Middle frontal gyrus (tissue), 1 donor: ENCODE data around the gene ADD2.
A peak's percentile ranks its signal among the peaks of the same experiment; 100 is the strongest.
"Not testable (repeated sequence)": the region's sequence is repeated elsewhere in the genome, so short reads cannot be mapped to it uniquely, and the experiment has no call there.

Experiments
- DNase-seq: peaks from one replicate; pipeline ENCODE4 v3.0.0-alpha.2; 2015; ENCODE audit warnings: low spot score; ENCODE audit errors: extremely low spot score

Gene ADD2

DNA sequence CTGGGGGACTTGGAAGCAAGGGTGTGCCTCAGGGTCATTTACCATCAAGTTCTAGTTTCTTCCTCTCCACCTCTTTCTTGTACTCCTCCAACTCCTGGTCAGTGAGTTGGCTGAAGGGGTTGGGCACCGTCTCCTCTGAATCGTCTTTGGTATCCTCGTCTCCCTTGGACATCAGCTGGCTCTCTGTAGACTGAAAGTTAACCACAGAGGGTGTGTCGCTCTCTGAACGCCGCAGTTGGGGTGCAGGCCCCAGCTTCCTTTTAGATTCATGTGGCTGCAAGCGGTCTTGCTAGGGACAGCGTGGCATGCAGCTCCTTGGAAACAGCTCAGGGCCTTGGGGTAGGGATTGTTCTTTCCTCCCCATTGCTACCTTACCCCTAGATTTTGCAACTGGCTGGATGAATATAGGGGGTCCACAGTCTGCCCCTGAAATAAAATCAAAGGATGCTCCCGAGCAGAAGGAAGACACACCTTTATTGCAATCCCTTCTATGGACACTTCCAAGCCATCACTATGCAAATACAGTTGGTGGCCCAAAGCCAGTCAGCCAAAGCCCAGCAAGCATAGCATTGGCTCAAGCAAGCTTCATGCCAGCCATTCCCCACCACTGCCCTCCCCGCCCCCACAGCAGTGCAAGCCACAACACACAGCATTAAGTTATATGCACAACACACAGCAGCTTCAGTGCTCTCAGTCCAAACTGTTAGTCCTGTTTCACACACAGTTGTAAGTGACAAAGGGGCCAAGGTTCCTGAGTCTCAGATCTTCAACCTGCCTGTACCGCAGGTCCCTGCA lies 93.2 kb downstream of the ADD2 start:
- no peak for DNase-seq

DNA sequence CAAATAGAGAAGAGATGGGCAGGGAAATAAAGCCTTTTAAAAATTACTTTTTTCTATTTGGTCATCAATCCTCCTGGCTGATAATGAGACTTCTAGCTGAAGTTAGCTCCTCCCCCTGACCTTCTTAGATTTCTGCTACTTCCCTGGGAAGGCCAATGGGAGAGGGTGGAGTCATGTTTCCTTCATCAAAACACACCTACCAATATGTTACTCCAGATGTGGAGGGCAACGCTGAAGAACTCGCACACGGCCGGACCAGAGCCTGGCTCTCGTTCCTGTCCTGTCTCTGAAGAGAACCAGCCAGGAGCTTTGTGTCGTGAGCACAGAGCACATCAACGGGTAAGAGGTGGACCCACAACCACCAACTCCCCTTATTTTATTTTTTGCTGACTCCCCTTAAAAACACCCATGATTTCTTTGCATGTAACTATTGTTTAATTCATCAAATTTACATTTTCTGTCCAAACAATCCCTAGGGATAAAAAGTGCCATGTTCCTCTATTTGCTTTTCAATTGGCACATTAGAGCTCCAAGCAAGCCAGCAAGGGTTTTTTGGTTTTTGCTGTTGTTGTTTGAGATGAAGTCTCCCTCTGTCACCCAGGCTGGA lies 94.9 kb downstream of the ADD2 start:
- DNase-seq: no peak

DNA sequence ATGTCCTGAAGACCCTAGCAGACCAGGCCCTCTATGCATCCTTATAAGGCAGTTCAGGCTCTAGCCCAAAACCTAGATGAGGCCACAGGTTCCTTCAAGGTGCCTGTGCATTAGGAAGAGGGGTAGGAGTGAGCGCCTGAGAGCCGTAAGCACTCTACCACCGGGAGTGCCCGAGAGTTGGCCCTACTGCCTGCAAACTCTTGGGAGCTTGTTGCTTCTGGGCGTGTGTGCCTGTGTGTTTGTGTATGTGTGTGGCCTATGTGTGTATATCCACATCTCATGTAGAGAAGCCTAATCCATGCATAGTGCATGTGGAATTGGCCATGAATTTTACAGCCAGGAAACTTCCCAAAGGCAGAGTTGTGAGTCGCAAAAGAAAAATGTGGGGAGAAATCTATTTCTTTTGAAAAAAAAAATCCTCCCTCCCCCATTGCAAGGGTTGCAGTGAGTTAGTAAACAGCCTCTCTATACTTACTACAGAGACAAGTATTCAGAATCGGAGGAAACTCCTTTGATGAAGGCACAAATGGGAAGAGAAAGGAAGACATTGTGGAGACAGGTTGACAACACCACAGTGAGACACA lies 96.8 kb downstream of the ADD2 start:
- no peak for DNase-seq

DNA sequence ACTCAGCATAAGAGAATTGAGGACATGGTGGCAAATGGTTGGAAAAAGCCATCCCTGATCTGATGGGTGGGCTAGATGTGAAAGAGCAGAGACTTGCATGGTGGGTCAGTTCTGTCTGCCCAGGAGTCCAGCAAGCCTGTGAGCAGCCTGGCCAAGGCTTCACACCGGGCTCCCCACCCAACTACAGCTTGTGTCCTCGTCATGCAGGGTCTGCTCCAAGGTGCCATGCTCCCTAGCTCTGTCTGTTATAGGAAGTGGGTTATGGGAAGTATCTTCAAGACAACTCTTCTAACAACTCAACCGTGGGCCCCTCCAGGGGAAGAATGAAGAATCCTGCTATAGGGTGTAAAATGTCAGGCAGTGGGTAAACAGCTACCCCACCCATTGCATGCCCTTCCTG lies 97.4 kb downstream of the ADD2 start:
- DNase-seq: no peak

DNA sequence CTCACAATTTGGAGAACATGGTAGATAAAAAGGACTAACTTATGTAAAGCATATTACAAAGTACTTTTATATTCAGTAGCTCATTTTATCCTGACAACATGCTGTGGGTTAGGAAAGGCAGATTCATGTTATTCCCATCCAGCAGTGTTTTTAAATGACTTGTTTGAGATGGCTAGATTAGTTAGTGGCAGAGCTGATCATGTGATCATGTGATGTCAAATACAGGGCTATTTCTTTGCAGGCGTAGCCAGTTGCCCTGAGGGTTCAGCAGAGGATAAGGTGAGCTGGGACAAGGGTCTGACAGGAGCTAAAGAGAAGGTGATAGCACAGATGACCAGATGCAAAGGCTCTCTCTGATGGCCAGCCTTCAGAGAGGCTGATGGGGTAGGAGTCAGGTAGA lies 97.8 kb downstream of the ADD2 start:
- DNase-seq: no peak

DNA sequence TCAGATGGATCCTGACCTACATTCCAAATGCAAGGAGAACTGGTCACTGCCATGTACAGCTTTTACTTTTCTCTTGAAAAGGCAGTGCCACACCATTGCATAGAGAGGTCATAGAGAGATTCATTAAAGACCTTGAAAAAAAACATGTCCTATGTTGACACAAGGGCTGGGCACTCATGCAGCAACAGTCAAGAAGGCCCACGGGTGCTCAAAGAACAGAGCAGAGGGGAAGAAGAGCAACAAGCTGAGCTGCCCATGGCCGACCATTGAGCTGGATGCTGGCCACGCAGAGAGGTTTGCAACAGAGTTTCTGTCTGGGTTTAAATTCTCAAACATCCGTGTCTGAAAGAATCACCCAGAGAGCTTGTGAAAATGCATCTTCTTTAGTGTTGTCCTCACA lies 99.1 kb downstream of the ADD2 start:
- DNase-seq: no peak

DNA sequence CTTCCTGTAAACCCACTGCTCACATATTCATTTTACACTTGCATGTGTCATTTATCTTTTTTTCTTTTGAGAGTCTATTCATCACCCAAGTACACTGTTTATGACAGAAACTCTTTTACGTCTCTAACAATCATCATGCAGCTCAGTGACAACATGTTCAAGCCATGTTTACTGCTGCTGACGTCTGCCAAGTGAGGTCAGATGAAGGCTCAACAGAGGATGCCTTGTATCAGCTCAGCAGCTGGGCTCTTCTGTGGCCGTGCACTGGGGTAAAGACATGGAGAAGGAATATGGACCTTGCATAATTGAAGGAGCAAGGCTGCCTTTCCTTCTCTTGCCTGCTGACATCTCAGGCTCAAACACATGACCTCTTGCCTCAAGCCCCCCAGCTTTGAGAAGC lies 99.6 kb downstream of the ADD2 start:
- DNase-seq: no peak

DNA sequence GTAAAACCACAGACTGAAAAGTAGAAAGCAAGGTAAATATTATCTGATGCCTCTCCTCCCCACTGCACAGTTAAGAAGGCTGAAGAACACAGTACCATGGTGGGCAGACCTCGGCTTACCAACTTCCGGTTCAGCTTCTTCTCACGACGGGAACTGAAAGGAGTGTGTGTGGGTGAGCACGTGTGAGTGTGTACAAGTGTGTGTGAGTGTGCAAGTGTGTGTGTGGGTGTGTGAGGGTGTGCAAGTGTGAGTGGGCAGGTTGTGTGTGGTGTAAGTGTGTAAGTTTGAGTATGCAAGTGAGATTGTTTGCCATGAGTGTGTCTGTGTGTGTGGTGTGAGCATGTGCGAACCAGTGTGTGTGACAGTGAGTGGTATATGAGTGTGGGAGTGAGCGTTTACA lies 103.5 kb downstream of the ADD2 start:
- DNase-seq: no peak

DNA sequence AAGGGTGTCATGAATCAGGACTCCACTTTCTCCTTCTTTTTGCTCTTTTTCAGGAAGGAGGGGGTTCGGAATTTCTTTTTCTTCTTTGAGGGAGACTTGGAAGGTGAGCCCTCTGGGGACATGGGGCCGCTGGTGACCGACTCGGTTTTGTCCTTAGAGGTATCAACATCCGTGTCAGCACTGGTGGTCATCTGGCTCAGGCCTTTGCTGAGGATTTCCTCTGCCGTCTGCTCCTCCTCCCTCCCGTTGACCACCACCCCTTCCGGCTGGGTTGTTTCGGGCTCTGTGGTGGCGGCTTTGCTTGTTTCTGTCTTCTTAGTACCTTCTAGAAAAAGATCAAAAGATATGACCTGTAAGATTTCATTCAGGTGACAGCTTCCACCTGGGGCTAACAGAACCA lies 104.6 kb downstream of the ADD2 start:
- no peak for DNase-seq

DNA sequence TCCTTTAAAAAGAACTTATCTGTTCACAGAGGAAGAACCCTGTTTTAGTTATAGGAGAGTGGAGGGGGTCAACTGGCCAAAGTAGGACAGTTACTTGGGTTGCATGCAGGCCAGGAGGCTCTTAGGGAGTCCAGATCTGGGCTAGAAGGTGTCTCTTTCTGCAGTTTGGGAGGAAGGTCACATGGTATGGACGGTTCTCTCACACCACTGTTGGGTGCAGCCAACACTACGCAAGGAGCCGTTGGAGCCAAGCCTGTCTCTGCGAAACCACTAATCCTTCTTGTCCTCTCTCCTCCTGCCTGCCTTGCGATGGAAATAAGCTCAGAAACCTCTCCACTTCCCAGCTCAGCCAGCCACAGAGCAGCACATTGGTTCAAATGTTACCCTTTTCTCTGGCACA lies 108.4 kb downstream of the ADD2 start:
- no peak for DNase-seq

DNA sequence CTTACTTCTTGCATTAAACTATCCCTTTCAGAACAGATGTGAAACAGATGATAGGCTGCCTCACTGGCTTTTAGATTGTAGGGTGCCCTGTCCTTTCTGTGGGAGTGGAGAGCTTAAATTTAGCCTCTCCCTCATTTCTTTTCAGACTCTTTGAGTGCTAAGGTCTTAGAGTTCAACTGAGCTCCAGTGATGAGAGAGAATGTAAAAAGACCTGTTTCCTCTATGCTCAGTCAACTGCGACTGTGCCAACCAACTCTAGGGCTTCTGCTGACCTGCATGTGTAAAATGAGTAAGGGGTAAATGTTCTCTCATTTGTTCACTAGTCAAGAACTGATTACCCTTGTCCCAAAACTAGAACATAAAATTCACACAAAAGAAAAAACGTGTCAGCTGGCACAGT lies 109.5 kb downstream of the ADD2 start:
- DNase-seq: no peak

DNA sequence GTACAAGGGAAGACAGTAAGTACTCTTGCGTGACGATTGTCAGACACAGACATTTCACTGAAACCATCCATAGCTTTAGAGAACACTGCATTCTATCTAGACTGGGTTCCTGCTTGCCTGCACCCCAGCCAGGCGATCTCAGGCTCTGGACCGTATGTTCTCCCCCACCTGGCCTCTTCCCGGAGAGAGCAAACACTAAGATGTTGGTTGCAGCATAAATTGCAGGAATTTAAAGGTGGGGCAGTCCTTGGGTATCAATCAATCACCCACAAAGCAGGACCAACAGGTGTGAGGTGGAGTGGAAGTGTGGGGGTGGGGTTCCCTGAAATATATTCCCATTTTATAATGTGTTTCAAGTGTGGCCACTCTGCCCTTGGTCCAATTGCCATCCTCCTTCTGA lies 110.8 kb downstream of the ADD2 start:
- DNase-seq: no peak

DNA sequence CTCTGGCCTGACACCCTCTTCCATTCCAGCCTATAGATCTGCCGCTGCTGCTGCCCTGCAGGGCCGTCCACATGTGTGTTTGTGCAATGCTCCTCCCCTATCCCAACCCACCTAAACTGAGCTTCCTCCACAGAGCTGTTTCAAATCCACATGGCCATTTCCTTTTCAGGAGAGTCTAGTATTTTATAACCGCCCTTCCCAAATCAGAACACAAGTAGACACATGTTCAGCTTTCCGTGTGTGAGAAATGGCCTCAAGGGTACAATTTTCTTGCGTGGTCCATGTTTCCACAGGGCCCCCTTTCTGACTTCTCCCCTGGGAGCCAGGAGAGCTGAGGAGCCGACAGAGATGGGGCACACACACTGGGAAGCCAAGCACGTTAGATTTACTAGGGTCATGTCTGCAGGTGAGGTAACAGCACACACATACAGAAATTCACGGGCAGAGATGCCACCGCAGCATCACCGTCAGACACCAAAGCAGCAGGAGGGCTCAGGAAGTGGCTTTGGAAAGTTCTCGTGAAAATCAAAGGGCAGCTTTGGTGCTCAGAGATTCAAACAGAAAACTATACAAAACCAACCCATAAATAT lies 111.5 kb downstream of the ADD2 start:
- no peak for DNase-seq

DNA sequence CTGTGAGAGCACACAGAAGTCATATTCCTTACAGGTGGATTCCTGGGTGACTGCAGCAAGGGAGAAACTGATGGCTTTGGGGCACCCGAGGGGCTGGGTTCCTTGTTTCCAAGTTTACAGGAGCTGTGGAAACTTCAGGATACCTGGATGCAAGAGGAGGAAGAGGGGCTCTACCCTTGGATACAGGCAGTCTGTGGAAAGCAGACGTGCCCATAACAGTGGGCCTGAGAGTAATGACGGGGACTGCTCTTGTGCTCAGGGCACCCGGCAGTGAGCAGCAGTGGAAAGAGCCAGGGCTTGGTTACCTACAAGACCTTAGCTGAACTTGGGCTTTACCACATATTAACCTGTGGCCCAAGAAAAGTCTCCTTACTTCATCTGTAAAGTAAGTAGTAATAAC lies 112.2 kb downstream of the ADD2 start:
- no peak for DNase-seq

DNA sequence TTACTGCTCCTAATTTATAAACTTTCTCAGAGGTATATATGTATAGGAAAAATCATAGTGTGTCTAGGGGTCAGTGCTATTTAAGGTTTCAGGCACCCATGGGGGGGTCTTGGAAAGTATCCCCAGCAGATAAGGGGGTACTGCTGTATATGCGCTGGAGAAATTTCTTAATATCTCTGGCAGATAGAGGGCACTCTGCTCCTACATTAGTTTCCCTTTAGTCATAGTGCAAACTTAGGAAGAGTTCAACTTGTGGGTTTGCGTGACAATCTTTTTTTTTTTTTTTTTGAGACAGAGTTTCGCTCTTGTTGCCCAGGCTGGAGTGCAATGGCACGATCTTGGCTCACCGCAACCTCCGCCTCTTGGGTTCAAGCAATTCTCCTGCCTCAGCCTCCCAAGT lies 112.8 kb downstream of the ADD2 start:
- DNase-seq: not testable (repeated sequence)

DNA sequence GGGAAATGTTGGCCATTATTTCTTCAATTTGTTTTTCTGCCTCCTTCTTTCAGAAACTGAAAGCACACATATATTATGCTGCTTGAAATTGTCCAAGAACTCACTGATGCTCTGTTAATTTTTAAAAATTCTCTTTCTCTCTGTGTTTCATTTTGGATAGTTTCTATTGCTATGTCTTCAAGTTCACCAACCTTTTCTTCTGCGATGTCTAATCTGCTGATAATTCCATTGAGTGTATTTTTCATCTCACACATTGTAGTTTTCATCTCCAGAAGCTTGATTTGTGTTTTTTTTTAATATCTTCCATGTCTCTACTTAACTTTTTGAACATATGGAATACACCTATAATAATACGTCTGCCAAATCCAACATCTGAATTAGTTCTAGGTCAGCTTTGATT lies 116.3 kb downstream of the ADD2 start:
- no peak for DNase-seq

DNA sequence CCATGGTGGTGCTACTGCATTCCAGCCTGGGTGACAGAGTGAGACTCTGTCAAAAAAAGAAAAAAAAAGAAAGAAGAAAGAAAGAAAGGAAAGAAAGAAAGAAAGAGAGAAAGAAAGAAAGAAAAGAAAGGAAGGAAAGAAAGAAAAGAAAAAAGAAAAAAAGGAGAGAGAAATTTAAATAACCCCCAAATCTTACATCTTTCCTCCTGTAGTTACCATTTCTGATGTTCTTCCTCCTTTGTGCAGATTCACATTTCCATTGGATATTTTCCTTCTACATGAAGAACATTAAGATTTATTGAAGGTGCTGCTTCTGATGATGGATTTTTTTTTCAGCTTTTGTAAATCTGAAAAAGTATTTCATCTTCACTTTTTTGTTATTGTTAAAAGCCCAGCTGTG lies 117.0 kb downstream of the ADD2 start:
- DNase-seq: no peak

DNA sequence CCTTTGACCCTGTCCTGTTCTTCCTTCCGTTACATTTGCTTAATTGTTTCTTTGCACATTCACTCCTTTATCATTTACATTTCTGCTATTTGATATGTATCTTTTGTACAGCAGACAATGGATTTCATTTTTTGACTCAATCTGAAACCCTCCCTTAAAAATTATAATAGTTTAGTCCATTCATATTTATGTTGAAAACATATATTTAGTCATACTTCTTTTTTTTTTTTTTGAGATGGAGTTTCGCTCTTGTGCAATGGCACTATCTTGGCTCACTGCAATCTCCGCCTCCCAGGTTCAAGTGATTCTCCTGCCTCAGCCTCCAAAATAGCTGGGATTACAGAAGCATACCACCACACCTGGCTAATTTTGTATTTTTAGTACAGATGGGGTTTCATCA lies 119.0 kb downstream of the ADD2 start:
- no peak for DNase-seq

DNA sequence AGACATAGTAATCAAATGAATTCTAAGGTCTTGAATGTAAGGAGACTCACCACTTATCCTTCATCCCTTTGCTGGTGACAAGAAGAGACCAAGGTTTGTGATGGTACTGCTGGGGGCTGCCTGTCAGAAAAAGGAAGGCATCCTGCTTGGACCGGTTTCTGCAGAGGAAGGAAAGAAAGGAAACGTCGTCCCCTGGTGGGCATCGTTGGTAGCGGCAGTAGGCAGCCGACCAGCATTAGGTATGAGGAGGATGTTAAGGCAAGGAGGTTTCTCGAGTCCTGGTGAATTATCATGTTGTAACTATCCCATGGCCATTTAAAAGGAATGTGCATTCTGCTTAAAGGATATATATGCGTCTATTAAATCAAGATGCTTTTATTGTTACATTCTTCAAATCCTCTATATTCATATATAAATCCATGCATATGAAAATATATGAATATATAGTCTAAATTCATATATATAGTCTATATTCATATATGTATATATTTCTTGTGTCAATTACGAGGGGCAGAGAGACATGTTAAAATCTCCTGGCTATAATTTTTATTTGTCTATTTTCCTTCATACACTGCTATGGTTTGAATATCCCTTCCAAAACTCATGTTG lies 120.0 kb downstream of the ADD2 start:
- peak; percentile 21 for DNase-seq

DNA sequence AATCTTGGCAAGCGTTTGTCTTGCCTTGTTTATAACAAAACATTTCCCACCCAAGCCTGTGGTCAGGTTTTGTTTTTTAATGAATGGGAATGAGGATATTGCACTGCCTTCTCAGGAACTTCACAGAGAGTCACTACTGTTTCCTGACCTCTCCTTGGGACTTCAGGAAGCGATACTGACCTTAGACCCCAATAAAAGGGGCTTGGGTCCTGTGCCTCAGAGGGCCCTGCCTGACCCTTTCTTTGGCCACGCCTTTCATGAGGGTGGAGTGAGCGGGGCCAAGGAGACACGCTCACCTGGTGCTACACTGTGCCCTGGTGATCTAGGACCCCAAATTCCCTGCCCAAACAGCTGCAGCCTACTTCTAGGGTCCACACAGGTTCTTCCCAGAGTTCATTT lies 121.6 kb downstream of the ADD2 start:
- DNase-seq: no peak

DNA sequence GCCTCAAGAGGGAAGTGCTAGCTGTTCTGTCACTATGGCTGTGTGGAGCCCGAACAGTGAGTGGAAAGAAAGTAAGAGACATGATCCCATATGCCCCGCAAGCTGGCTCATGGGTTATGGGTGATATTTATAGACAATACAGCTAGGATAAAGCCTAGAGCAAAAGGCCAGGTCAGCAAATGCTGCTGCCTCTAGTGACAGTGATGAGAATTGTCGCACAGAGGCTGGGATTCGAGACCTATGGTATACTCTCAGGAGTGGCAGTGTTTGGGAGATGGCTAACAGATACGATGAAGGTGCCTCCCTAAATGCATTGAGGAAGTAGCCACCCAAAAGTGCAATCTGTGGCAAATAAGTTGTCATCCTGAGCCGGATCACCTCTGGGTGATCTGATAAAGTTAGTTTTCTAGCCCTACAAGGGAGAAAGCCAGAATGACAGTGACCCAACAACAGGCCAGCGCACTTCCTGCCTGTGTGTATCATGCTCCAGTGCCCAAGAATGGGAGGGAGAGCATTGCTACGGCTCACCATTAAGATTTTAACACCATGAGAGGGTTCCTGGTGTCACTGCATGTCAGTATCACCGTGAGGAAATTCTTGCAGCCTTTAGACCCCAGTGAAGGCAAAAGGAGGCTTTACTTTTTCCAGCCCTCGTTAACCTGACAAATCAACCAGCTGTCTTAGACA lies 122.1 kb downstream of the ADD2 start:
- no peak for DNase-seq

DNA sequence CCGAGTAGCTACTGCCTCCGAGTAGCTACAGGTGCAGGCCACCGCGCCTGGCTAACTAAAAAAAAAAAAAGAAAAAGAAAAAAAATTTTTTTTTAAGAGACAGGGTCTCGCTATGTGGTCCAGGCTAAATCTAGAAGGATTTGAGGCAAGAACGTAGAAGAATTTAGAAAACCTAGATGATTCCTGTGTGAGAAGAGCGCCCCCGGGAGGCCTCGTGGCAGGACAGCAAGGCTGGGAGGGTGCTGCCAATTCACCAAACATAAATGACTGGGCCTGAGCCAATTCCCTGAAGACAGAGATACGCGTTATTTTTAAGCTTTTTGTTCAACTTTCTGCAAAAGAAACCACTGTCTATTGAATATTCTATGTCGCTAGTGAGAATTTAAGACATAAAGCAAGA lies 124.3 kb downstream of the ADD2 start:
- no peak for DNase-seq
